ENCODE measurements around the gene PPOX.

DNA sequence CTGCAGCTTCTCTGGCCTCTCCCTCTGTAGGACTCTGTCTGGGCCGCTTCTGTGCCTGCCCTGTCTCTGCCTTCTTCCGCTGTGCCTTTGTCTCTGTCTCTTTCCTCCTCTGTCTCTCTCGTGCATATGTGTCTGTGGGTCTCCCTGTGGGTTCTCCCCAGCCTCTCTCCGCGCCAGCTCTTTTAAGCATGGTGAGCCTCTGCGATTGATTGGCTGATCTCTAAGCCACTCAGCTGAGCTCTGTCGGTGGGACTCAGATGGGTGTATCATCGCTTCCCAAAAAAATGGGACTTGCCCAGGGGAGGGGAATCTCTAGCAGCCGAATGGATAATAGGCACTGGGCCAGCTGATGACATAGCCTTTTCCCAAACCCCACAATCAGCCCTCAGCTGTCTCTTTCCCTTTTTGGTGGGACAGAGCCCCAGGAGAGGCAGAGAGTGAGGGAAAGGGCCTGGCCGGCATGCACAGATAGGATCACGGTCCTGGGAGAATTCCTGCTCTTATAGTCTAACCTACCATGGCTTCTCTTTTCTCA, 32.7 kb downstream of the PPOX start, which contains the start of gene ADAMTS4:
- TF ChIP-seq POLR2A (IDR thresholded peaks at IDR 0.05; ENCODE audit: low read length) (no peak), GATA1 (IDR thresholded peaks at IDR 0.05; ENCODE audit: low read depth, low read length) (no peak)

Measured in erythroblast (primary cell).